ENCODE measurements around the gene FES. TPM values are rescaled to one million over a fixed set of nuclear protein-coding genes. Genes with fewer than 3 reads are reported as not detected.

Gene FES
- total and polyA plus RNA-seq, 12 donors = 8.6 to 27.7 (median 12.9) TPM

DNA sequence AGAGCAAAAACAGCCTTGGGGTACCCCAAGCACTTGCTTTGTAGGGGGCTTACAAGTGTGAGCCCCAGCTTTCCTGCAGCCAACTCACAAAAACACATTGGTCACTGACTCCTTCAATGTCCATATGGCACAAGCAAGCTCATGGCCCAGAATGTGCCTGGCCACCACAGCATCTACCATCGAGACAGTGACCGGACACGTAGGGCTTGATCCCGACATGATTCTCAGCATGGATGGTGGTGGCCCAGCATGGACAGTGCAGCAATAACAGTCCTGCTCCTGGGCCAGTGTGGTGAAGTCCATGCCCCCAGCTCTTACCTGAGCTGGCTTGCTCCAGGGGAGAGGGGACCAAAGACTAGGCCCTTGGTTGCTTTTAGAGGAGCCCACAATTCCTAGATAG lies 56.7 kb downstream of the FES start:
- Histone ChIP-seq H3K4me1 (peaks cover 3 to 12% (median 7%) of the 10 kb centered on the region in 9 donors), H3K4me3 (no peak overlapping the region), H3K36me3 (peaks cover 5 to 100% (median 56%) of the 10 kb centered on the region in 9 donors), H3K9me3 (no peaks in the 10 kb centered on the region), H3K27ac (no peak overlapping the region), H3K27me3 (no peaks in the 10 kb centered on the region)
- 98% methylated on average over 4 of the region's 4 CpGs for WGBS, 2 donors
- intact Hi-C loops (cut with DNase I) = no loop called here
- ATAC-seq (no peak), DNase-seq (no peak)
- TF ChIP-seq, protein P1, sequence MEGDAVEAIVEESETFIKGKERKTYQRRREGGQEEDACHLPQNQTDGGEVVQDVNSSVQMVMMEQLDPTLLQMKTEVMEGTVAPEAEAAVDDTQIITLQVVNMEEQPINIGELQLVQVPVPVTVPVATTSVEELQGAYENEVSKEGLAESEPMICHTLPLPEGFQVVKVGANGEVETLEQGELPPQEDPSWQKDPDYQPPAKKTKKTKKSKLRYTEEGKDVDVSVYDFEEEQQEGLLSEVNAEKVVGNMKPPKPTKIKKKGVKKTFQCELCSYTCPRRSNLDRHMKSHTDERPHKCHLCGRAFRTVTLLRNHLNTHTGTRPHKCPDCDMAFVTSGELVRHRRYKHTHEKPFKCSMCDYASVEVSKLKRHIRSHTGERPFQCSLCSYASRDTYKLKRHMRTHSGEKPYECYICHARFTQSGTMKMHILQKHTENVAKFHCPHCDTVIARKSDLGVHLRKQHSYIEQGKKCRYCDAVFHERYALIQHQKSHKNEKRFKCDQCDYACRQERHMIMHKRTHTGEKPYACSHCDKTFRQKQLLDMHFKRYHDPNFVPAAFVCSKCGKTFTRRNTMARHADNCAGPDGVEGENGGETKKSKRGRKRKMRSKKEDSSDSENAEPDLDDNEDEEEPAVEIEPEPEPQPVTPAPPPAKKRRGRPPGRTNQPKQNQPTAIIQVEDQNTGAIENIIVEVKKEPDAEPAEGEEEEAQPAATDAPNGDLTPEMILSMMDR (IDR thresholded peaks at IDR 0.05) = no peak

DNA sequence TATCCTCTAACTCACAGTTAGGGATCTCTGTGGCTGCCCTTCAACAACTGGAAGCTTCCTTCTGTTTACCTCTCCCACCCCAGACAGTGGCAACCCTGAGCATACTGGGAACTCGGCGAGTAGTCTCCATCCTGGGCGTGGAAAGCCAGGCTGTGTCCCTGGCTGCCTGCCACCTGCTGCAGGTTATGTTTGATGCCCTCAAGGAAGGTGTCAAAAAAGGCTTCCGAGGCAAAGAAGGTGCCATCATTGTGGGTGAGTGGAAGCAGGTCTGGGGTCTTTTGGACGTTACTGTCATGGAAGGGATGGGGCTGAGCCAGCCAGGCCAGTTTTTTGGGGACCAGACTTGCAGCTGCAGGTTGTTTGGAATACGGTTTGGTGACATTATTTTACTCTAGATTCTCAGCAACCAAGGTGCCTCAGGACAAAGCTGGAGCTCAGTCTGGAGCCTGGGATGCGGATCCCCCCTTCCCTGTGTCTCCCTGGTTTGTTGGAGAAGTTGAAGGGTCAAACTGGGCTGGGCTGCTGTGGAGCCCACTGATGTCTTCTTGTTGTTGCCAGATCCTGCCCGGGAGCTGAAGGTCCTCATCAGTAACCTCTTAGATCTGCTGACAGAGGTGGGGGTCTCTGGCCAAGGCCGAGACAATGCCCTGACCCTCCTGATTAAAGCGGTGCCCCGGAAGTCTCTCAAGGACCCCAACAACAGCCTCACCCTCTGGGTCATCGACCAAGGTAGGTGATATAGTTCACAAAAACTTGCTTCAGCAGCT lies 58.2 kb downstream of the FES start:
- Histone ChIP-seq H3K27me3 (no peaks in the 10 kb centered on the region), H3K36me3 (peaks cover 5 to 100% (median 68%) of the 10 kb centered on the region in 9 donors), H3K27ac (no peak overlapping the region), H3K9me3 (no peaks in the 10 kb centered on the region), H3K4me3 (no peak overlapping the region), H3K4me1 (no peaks in the 10 kb centered on the region)
- intact Hi-C loops (cut with DNase I) = no loop called here
- WGBS, 2 donors = 92 to 95% methylated on average over 12 of the region's 12 CpGs
- ATAC-seq (no peak), DNase-seq (no peak)
- TF ChIP-seq, protein P1 (IDR thresholded peaks at IDR 0.05) = no peak

DNA sequence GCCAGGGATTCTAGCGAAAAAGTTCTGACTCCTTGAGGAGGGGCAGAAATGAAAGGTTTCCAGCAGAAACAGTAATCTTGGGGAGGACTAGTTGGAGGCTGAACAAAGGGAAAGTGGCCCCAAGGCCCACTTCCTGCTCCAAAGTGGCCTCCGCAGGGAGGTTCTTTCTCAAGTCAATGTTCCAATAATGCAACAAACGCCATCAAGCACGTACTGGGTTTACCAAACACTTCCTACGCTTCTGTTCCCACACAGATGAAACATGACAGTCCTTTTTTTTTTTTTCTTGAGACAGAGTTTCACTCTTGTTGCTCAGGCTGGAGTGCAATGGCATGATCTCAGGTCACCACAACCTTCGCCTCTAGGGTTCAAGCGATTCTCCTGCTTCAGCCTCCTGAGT lies 60.8 kb downstream of the FES start:
- Histone ChIP-seq H3K4me3 (no peak overlapping the region), H3K27ac (no peak overlapping the region), H3K4me1 (no peaks in the 10 kb centered on the region), H3K36me3 (peaks cover 6 to 100% (median 72%) of the 10 kb centered on the region in 9 donors), H3K9me3 (no peaks in the 10 kb centered on the region), H3K27me3 (no peaks in the 10 kb centered on the region)
- intact Hi-C loops (cut with DNase I) = no loop called here
- TF ChIP-seq, protein P1 (IDR thresholded peaks at IDR 0.05) = no peak
- DNase-seq (no peak), ATAC-seq (no peak)
- WGBS, 2 donors = 90 to 94% methylated on average over 7 of the region's 7 CpGs

Other genes starting within 250 kb of the FES start
- gene BLM, start 167.2 kb upstream of the FES start, total RNA-seq = 10 to 100 TPM in 4 of 10 donors, 1 to 10 TPM in 6; 3.5 to 35.0 (median 7.9) TPM
- gene BLM, start 167.2 kb upstream of the FES start, polyA plus RNA-seq = 10 to 100 TPM in 1 of 2 donors, 1 to 10 TPM in 1; 5.8 to 15.4 TPM
- 10 to 100 TPM; 35.1 to 82.5 (median 40.9) TPM for gene FURIN, start 15.9 kb upstream of the FES start, total RNA-seq
- 10 to 100 TPM; 29.5 to 77.1 TPM for gene FURIN, start 15.9 kb upstream of the FES start, polyA plus RNA-seq
- gene MAN2A2, start 18.8 kb downstream of the FES start, total RNA-seq = 100 to 1,000 TPM in 4 of 10 donors, 10 to 100 TPM in 6; 78.3 to 157 (median 98.1) TPM
- gene MAN2A2, start 18.8 kb downstream of the FES start, polyA plus RNA-seq = 10 to 100 TPM; 24.8 to 84.5 TPM
- 10 to 100 TPM; 10.7 to 18.2 (median 14.6) TPM for gene HDDC3, start 48.0 kb downstream of the FES start, total RNA-seq
- gene HDDC3, start 48.0 kb downstream of the FES start, polyA plus RNA-seq = 10 to 100 TPM; 15.3 to 18.0 TPM
- 10 to 100 TPM; 19.2 to 28.0 (median 24.7) TPM for gene UNC45A, start 50.8 kb downstream of the FES start, total RNA-seq
- gene UNC45A, start 50.8 kb downstream of the FES start, polyA plus RNA-seq = 10 to 100 TPM; 26.0 to 26.4 TPM
- 10 to 100 TPM in 1 of 10 donors, 1 to 10 TPM in 9; 5.5 to 11.8 (median 7.6) TPM for gene RCCD1, start 70.4 kb downstream of the FES start, total RNA-seq
- 1 to 10 TPM; 6.0 to 8.3 TPM for gene RCCD1, start 70.4 kb downstream of the FES start, polyA plus RNA-seq
- gene PRC1, start 110.0 kb downstream of the FES start, total RNA-seq = 10 to 100 TPM in 1 of 10 donors, 1 to 10 TPM in 9; 2.1 to 16.2 (median 4.4) TPM
- gene PRC1, start 110.0 kb downstream of the FES start, polyA plus RNA-seq = 1 to 10 TPM; 4.6 to 4.8 TPM
- 10 to 100 TPM in 1 of 10 donors, 1 to 10 TPM in 9; 3.7 to 10.4 (median 5.5) TPM for gene VPS33B, start 138.1 kb downstream of the FES start, total RNA-seq
- gene VPS33B, start 138.1 kb downstream of the FES start, polyA plus RNA-seq = 1 to 10 TPM; 7.2 to 8.8 TPM
- 10 to 100 TPM in 1 of 10 donors, 1 to 10 TPM in 8, under 1 TPM in 1; 0.60 to 15.7 (median 2.1) TPM for gene SV2B, start 215.8 kb downstream of the FES start, total RNA-seq
- under 1 TPM; 0.29 to 0.35 TPM for gene SV2B, start 215.8 kb downstream of the FES start, polyA plus RNA-seq

Measured in heart right ventricle (tissue), 16 donors.